ENCODE measurements around the gene PDSS2.
"Not testable (repeated sequence)": the region's sequence is repeated elsewhere in the genome, so short reads cannot be mapped to it uniquely, and the experiment has no call there.

PDSS2 gene

GRCh38 chr6:107144014-107144413 lies 315.4 kb downstream of the PDSS2 start:
- Histone ChIP-seq H3F3A (ENCODE audit: insufficient read depth, low read length) (no peaks in the 10 kb centered on the region), H3K9ac (ENCODE audit: low read length) (no peak overlapping the region), H3K27ac (ENCODE audit: low read depth, low read length, poor library complexity, severe bottlenecking) (no peak overlapping the region), H3K4me3 (ENCODE audit: low read depth, low read length, poor library complexity, severe bottlenecking) (no peak overlapping the region), H3K4me1 (ENCODE audit: insufficient read depth, low read length, severe bottlenecking) (peaks cover 6% of the 10 kb centered on the region), H3K4me2 (ENCODE audit: low read length) (no peak overlapping the region), H3K36me3 (ENCODE audit: insufficient read depth, low read length) (no peaks in the 10 kb centered on the region), H3K27me3 (ENCODE audit: insufficient read depth, low read length) (no peaks in the 10 kb centered on the region), H3K9me2 (ENCODE audit: low read depth, low read length) (no peaks in the 10 kb centered on the region), H3K9me3 (ENCODE audit: low read length) (no peaks in the 10 kb centered on the region), H2AFZ (ENCODE audit: low read length) (no peak overlapping the region), H3K79me2 (ENCODE audit: insufficient read depth, low read length) (no peaks in the 10 kb centered on the region), H4K20me1 (ENCODE audit: insufficient read depth, low read length) (no peaks in the 10 kb centered on the region)
- TF ChIP-seq EZH2 (IDR thresholded peaks at IDR 0.05; ENCODE audit: borderline replicate concordance, low read length): no peak
- TF ChIP-seq CTCF (IDR thresholded peaks at IDR 0.05; ENCODE audit: low read length): no peak

GRCh38 chr6:107140581-107140980 lies 318.8 kb downstream of the PDSS2 start:
- H3K79me2 ChIP-seq (ENCODE audit: insufficient read depth, low read length): no peaks in the 10 kb centered on the region
- H3K27me3 ChIP-seq (ENCODE audit: insufficient read depth, low read length): no peaks in the 10 kb centered on the region
- H3F3A ChIP-seq (ENCODE audit: insufficient read depth, low read length): no peaks in the 10 kb centered on the region
- H3K4me2 ChIP-seq (ENCODE audit: low read length): no peak overlapping the region
- H3K4me1 ChIP-seq (ENCODE audit: insufficient read depth, low read length, severe bottlenecking): peaks cover 6% of the 10 kb centered on the region
- no peak overlapping the region for H3K9ac ChIP-seq (ENCODE audit: low read length)
- H3K4me3 ChIP-seq (ENCODE audit: low read depth, low read length, poor library complexity, severe bottlenecking): no peak overlapping the region
- no peaks in the 10 kb centered on the region for H3K9me2 ChIP-seq (ENCODE audit: low read depth, low read length)
- H3K9me3 ChIP-seq (ENCODE audit: low read length): no peaks in the 10 kb centered on the region
- H2AFZ ChIP-seq (ENCODE audit: low read length): no peak overlapping the region
- TF ChIP-seq CTCF (IDR thresholded peaks at IDR 0.05; ENCODE audit: low read length) (no peak), EZH2 (IDR thresholded peaks at IDR 0.05; ENCODE audit: borderline replicate concordance, low read length) (no peak)
- H3K27ac ChIP-seq (ENCODE audit: low read depth, low read length, poor library complexity, severe bottlenecking): no peak overlapping the region
- H4K20me1 ChIP-seq (ENCODE audit: insufficient read depth, low read length): no peaks in the 10 kb centered on the region
- no peaks in the 10 kb centered on the region for H3K36me3 ChIP-seq (ENCODE audit: insufficient read depth, low read length)

GRCh38 chr6:107136324-107136723 lies 323.0 kb downstream of the PDSS2 start:
- not testable (repeated sequence) for H3K79me2 ChIP-seq (ENCODE audit: insufficient read depth, low read length); H3K36me3 ChIP-seq (ENCODE audit: insufficient read depth, low read length)

GRCh38 chr6:107135048-107135680 lies 324.2 kb downstream of the PDSS2 start:
- not testable (repeated sequence) for H3K36me3 ChIP-seq (ENCODE audit: insufficient read depth, low read length); H3K9me3 ChIP-seq (ENCODE audit: low read length); H3K9me2 ChIP-seq (ENCODE audit: low read depth, low read length); H3K4me1 ChIP-seq (ENCODE audit: insufficient read depth, low read length, severe bottlenecking); H3F3A ChIP-seq (ENCODE audit: insufficient read depth, low read length); H3K27me3 ChIP-seq (ENCODE audit: insufficient read depth, low read length); H3K9ac ChIP-seq (ENCODE audit: low read length); H3K4me2 ChIP-seq (ENCODE audit: low read length); H2AFZ ChIP-seq (ENCODE audit: low read length); H3K79me2 ChIP-seq (ENCODE audit: insufficient read depth, low read length); H3K27ac ChIP-seq (ENCODE audit: low read depth, low read length, poor library complexity, severe bottlenecking); H3K4me3 ChIP-seq (ENCODE audit: low read depth, low read length, poor library complexity, severe bottlenecking); H4K20me1 ChIP-seq (ENCODE audit: insufficient read depth, low read length)

More at GRCh38 chr6:107136324-107136723, 323.0 kb downstream of the PDSS2 start:
- H3K9ac ChIP-seq (ENCODE audit: low read length); H3F3A ChIP-seq (ENCODE audit: insufficient read depth, low read length); H3K9me3 ChIP-seq (ENCODE audit: low read length); H3K4me2 ChIP-seq (ENCODE audit: low read length); H3K27me3 ChIP-seq (ENCODE audit: insufficient read depth, low read length); H3K9me2 ChIP-seq (ENCODE audit: low read depth, low read length); H3K4me3 ChIP-seq (ENCODE audit: low read depth, low read length, poor library complexity, severe bottlenecking); H2AFZ ChIP-seq (ENCODE audit: low read length); H4K20me1 ChIP-seq (ENCODE audit: insufficient read depth, low read length); H3K27ac ChIP-seq (ENCODE audit: low read depth, low read length, poor library complexity, severe bottlenecking): not testable (repeated sequence)
- H3K4me1 ChIP-seq (ENCODE audit: insufficient read depth, low read length, severe bottlenecking): peaks cover 13% of the 10 kb centered on the region

All from OCI-LY1 (cell line).